Activated CD4-positive, CD25-positive, alpha-beta regulatory T cell treated with anti-CD3 and anti-CD28 coated beads, Interleukin-2, amount 50 U/mL, for 24 hours (primary cell): ENCODE results near the gene RTCB.
"Not testable (repeated sequence)": the region's sequence is repeated elsewhere in the genome, so short reads cannot be mapped to it uniquely, and the experiment has no call there.

ENCODE experiments used
- ATAC-seq, 2 donors: fragments of 150-1000 bp; cut with Tn5 transposase; one replicate each; pipeline ENCODE4 v1.10.0; 2021; ENCODE audit warnings: mild to moderate bottlenecking in 1 of 2, moderate library complexity in 1 of 2

Gene RTCB

DNA sequence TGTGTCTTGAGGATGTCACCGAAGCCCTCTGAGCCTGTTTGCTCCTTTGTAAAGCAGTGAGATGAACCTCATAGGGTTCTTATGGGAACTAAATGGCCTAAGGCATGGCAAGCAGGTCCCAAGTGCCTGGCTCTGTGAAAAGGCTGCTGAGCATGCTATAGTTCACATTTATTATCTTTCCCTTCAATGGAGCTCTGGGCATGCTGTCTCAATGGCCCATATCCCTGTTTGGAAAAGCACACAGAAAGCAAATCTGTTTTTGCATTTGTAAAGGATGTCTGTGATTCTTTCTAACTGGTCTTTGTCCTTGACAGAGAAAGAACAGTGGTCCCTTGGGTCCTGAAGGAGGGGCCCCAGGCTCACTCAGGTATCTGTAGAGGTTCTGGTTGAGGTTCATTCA lies 26.4 kb downstream of the RTCB start:
- no peak for ATAC-seq

DNA sequence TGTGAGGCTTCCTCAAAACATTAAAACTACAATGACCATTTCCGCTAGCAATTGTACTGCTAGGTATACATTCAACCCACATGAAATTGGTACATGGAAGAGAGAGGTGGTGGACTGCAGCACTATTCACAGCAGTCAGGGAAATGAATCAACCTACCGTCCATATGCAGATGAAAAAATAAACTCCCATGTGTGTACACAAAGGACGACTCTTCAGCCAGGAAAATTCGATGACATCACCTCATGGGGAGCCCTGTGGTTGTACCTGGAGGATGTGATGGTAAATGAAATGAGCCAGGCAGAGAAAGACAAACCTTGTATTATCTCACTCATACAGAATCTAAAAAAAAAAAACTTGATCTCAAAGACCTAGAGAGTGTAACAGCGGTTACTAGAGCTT lies 31.1 kb downstream of the RTCB start:
- ATAC-seq: no peak

- ATAC-seq: no peak
These were observed 33.3 kb downstream of the RTCB start for GRCh38 chr22:32378707-32379272.

DNA sequence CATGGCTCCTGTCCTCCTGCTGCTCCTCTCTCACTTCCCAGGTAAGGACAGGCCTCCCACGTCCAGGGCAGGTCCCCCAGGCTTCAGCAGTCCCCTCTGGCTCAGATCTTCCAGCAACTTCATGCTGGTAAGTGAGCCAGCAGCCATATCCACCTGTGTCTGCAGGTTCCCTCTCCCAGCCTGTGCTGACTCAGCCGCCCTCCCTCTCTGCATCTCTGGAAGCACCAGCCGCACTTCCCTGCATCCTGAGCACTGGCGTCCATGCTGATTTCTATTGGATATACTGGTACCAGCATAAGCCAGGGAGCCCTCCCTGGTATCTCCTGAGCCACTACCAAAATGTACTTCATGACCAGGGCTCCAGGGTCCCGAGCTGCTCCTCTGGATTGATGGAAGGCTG lies 35.4 kb downstream of the RTCB start:
- ATAC-seq: no peak

- ATAC-seq: no peak
These were observed 36.2 kb downstream of the RTCB start for GRCh38 chr22:32375678-32376450.

DNA sequence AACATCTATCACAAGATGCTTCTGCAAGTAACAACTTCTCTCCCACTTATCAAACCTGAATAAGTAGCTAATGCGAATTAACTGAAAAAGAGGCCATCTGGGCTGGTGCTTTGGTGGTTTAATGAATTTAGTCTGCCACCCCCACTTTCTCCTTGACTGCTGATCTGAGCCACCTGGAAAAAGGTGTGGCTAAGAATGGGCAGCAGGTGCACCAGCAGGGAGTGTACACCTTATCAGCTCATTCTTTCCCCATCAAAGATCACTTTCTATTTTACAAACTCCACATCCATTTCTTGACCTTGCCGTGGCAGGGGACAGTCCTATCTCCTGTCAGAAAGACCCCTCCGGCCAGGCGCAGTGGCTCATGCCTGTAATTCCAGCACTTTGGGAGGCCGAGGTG lies 47.8 kb downstream of the RTCB start:
- no peak for ATAC-seq

- no peak for ATAC-seq
These were observed 50.8 kb downstream of the RTCB start for GRCh38 chr22:32361257-32361656.

- not testable (repeated sequence) for ATAC-seq
These were observed 52.0 kb downstream of the RTCB start for GRCh38 chr22:32360096-32360495.

DNA sequence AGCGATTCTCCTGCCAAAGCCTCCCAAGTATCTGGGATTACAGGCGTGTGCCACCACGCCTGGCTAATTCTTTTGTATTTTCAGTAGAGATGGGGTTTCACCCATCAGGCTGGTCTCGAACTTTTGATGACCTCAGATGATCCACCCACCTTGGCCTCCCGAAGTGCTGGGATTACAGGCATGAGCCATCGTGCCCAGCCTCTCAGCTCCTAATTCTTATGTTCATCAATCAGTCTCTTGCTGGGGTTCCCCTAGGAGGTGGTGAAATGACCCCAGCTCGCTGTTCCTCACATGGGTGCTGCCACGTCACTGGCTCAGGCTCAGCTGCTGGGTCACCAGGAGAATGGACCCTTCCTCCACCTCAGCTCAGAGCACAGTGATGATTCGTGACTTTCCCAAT lies 54.5 kb downstream of the RTCB start, which contains the start of gene RFPL3:
Gene RFPL3, plus strand, starts transcription at position 301 of the 400 bp plus-strand sequence. CDS start 205 bp downstream, outside the sequence.
- ATAC-seq: not testable (repeated sequence)

GRCh38 chr22:32355760-32356159 lies 56.3 kb downstream of the RTCB start:
- ATAC-seq: no peak

GRCh38 chr22:32354360-32355351 lies 57.4 kb downstream of the RTCB start:
- no peak for ATAC-seq

DNA sequence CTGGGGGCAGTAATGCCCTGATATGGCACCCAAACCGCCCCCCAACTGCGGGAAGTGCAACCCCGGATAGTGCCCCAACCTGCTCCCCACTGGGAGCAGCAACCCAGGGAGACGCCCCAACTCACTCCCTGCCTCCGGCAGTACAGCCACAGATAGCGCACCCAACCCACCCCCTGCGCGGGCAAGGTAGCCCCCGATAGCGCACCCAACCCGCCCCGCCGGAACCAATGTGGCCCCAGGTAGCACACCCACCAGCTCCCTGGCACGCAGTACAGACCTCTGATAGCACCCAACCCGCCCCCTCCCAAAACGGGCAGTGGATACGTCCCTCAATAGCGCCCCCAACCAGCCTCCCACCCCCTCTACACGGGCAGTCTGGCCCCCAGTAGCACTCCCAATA lies 58.2 kb downstream of the RTCB start:
- ATAC-seq: no peak

DNA sequence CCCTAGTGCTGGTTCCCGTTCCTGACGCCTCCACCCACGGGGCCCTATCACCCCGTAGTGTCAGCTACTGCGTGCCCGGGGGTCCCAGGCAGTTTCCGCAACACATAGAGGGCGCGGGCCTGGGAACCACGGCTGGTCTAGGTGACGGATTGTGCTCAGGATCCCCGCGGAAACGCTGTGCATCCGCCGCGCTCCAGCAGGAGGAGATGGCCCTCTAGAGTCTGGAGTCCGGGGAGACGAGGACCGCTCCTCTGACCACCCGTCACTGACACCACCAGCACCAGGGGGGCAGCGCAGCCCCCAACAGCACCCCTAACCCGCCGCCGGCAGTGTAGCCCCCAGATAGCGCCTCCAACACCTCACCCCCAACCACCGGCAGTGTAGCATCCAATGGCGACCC lies 58.8 kb downstream of the RTCB start:
- ATAC-seq: no peak

GRCh38 chr22:32352681-32353080 lies 59.4 kb downstream of the RTCB start:
- no peak for ATAC-seq

- not testable (repeated sequence) for ATAC-seq
These were observed 60.2 kb downstream of the RTCB start for GRCh38 chr22:32351875-32352274.

- no peak for ATAC-seq
These were observed 63.9 kb downstream of the RTCB start for GRCh38 chr22:32348031-32348611.

- ATAC-seq: no peak
These were observed 68.1 kb downstream of the RTCB start for GRCh38 chr22:32343941-32344340.

DNA sequence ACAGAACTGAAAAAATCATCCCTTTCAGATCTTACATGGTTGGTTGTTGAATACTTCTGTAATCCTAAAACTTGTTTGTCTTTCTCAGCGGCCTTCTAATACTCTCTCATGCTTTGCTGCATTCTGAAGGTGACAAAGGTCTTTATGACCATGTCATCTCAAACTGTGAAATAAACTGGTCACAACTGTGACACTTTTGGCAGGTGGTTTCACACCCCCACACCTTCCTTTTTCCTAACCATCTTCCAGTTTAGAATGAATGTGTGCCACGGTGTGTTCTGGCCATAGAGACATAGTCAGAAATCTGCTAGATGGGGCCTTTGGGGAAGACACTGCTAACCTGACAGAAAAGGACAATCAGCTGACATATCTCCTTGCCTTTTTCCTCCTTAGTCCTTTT lies 69.1 kb downstream of the RTCB start:
- no peak for ATAC-seq

DNA sequence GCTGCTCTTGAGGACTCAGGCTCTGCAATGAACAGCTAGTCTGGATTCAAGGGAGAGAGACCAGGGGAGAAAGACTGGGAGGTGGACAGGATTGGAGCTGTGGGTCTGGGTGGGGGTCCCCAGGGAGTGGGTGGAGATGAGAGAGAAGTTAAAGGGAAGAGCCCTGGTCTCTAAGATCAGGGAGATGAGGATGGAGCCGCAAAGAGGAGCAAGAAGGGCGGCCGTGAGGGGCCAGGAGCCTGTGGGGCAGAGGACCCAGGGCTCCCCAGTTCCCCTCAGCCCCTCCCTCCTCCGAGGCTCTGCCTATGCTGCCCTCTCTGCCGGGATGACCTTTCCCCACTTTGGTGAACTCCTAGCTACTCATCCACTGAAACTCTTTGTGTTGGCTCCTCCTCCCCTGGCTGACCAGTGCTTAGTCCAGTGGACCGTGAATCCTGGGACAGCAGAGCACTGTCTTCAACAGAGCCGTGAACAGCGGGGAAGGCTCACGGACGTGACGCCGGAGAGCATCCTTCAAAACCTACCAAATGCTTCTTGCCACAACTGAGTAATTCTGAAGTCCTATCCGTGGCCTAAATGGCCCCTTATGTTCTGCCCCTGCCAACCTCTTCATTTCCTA lies 70.8 kb downstream of the RTCB start:
- ATAC-seq: no peak

- no peak for ATAC-seq
These were observed 71.6 kb downstream of the RTCB start for GRCh38 chr22:32340411-32340810.

- ATAC-seq: no peak
These were observed 72.6 kb downstream of the RTCB start for GRCh38 chr22:32339190-32340012.

GRCh38 chr22:32338757-32339156 lies 73.3 kb downstream of the RTCB start:
- no peak for ATAC-seq
